HepG2 (cell line): ENCODE data around the gene TP53I3. TPM values are rescaled to one million over a fixed set of nuclear protein-coding genes. Genes with fewer than 3 reads are reported as not detected.

Experiments
- ATRX ChIP-seq: sonication (generic); formaldehyde crosslinking; IDR thresholded peaks from 2 replicates; pipeline ENCODE4 v1.4.0; 2020; ENCODE audit warnings: missing genetic modification reagents, borderline replicate concordance
- CSRNP1 ChIP-seq: sonication (generic); formaldehyde crosslinking; IDR thresholded peaks from 2 replicates; pipeline ENCODE4 v1.8.1; 2023; ENCODE audit warnings: mild to moderate bottlenecking, missing genetic modification reagents
- HNRNPLL ChIP-seq: fragments of 200-400 bp; formaldehyde crosslinking; IDR thresholded peaks from 2 replicates; pipeline ENCODE4 v1.6.1; 2017; ENCODE audit warnings: mild to moderate bottlenecking, low read depth, low read length; ENCODE audit not compliant: poor library complexity, severe bottlenecking
- ZNF142 ChIP-seq: sonication (generic); formaldehyde crosslinking; IDR thresholded peaks from 2 replicates; pipeline ENCODE4 v1.4.0; 2020; ENCODE audit warnings: missing genetic modification reagents
- ZNF256 ChIP-seq: sonication (generic); formaldehyde crosslinking; conservative IDR thresholded peaks from 2 replicates; pipeline ENCODE4 v1.4.0; 2020; ENCODE audit warnings: missing genetic modification reagents
- polyA plus RNA-seq, 8 experiments: library from polyadenylated mRNA; depleted of rRNA in 3 of 8; stranded (reverse) in 7 of 8; unstranded in 1 of 8; fragments of >200 nt; fragmentation: Illumina TruSeq in 4 of 8; extraction: Trizol in 4 of 8; gene quantifications; 2 replicates each; pipeline versions ENCODE4 v1.2.1 to v1.2.3, GENCODE V29; 2011 to 2016; ENCODE audit warnings: low read depth in 4 of 8, missing spikeins in 1 of 8, mixed read lengths in 1 of 8; ENCODE audit not compliant: insufficient read depth in 1 of 8
- total RNA-seq, 5 experiments: library from RNA; depleted of rRNA; stranded (reverse); fragments of >200 nt; fragmentation: Illumina TruSeq; extraction: Trizol; gene quantifications; 2 replicates each; pipeline ENCODE4 v1.2.3, GENCODE V29; 2016; ENCODE audit warnings: low read depth in 1 of 5
- TF ChIP-seq, protein P1 (sequence below): sonication (generic); formaldehyde crosslinking; IDR thresholded peaks from 2 replicates; pipeline ENCODE4 v1.4.0; 2020; ENCODE audit warnings: missing genetic modification reagents, borderline replicate concordance
- TF ChIP-seq, protein P2 (sequence below): sonication (generic); formaldehyde crosslinking; conservative IDR thresholded peaks from 2 replicates; pipeline ENCODE4 v1.8.0; 2022; ENCODE audit warnings: missing genetic modification reagents
- TF ChIP-seq, protein P3 (sequence below): sonication (generic); formaldehyde crosslinking; IDR thresholded peaks from 2 replicates; pipeline ENCODE4 v1.5.0; 2020; ENCODE audit warnings: missing genetic modification reagents
- TF ChIP-seq, protein P4 (sequence below): conservative IDR thresholded peaks from 2 replicates; pipeline ENCODE4 v1.6.1; 2018; ENCODE audit warnings: missing genetic modification reagents

The TP53I3 gene
- total and polyA plus RNA-seq, 2 of the 13 experiments (the other 11 are each of a cell fraction or from before 2014, with no cell fraction given), result 25.0 to 44.1 TPM

- TF ChIP-seq ZNF142 (CRISPR knock-in tag) (peak; percentile 80; the same call in 1 of the 2 replicates), ATRX (no peak), HNRNPLL (peak; percentile 51), ZNF256 (CRISPR knock-in tag) (no peak), CSRNP1 (0 out of 2 replicates have a peak, but pooled peaks have one; percentile 55)
- TF ChIP-seq, protein P1, sequence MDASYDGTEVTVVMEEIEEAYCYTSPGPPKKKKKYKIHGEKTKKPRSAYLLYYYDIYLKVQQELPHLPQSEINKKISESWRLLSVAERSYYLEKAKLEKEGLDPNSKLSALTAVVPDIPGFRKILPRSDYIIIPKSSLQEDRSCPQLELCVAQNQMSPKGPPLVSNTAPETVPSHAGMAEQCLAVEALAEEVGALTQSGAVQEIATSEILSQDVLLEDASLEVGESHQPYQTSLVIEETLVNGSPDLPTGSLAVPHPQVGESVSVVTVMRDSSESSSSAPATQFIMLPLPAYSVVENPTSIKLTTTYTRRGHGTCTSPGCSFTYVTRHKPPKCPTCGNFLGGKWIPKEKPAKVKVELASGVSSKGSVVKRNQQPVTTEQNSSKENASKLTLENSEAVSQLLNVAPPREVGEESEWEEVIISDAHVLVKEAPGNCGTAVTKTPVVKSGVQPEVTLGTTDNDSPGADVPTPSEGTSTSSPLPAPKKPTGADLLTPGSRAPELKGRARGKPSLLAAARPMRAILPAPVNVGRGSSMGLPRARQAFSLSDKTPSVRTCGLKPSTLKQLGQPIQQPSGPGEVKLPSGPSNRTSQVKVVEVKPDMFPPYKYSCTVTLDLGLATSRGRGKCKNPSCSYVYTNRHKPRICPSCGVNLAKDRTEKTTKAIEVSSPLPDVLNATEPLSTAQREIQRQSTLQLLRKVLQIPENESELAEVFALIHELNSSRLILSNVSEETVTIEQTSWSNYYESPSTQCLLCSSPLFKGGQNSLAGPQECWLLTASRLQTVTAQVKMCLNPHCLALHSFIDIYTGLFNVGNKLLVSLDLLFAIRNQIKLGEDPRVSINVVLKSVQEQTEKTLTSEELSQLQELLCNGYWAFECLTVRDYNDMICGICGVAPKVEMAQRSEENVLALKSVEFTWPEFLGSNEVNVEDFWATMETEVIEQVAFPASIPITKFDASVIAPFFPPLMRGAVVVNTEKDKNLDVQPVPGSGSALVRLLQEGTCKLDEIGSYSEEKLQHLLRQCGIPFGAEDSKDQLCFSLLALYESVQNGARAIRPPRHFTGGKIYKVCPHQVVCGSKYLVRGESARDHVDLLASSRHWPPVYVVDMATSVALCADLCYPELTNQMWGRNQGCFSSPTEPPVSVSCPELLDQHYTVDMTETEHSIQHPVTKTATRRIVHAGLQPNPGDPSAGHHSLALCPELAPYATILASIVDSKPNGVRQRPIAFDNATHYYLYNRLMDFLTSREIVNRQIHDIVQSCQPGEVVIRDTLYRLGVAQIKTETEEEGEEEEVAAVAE (CRISPR knock-in tag), result peak; percentile 33; the same call in 1 of the 2 replicates
- TF ChIP-seq, protein P2, sequence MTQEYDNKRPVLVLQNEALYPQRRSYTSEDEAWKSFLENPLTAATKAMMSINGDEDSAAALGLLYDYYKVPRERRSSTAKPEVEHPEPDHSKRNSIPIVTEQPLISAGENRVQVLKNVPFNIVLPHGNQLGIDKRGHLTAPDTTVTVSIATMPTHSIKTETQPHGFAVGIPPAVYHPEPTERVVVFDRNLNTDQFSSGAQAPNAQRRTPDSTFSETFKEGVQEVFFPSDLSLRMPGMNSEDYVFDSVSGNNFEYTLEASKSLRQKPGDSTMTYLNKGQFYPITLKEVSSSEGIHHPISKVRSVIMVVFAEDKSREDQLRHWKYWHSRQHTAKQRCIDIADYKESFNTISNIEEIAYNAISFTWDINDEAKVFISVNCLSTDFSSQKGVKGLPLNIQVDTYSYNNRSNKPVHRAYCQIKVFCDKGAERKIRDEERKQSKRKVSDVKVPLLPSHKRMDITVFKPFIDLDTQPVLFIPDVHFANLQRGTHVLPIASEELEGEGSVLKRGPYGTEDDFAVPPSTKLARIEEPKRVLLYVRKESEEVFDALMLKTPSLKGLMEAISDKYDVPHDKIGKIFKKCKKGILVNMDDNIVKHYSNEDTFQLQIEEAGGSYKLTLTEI (CRISPR knock-in tag), result no peak
- TF ChIP-seq, protein P3, sequence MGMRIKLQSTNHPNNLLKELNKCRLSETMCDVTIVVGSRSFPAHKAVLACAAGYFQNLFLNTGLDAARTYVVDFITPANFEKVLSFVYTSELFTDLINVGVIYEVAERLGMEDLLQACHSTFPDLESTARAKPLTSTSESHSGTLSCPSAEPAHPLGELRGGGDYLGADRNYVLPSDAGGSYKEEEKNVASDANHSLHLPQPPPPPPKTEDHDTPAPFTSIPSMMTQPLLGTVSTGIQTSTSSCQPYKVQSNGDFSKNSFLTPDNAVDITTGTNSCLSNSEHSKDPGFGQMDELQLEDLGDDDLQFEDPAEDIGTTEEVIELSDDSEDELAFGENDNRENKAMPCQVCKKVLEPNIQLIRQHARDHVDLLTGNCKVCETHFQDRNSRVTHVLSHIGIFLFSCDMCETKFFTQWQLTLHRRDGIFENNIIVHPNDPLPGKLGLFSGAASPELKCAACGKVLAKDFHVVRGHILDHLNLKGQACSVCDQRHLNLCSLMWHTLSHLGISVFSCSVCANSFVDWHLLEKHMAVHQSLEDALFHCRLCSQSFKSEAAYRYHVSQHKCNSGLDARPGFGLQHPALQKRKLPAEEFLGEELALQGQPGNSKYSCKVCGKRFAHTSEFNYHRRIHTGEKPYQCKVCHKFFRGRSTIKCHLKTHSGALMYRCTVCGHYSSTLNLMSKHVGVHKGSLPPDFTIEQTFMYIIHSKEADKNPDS, result no peak
- TF ChIP-seq, protein P4, sequence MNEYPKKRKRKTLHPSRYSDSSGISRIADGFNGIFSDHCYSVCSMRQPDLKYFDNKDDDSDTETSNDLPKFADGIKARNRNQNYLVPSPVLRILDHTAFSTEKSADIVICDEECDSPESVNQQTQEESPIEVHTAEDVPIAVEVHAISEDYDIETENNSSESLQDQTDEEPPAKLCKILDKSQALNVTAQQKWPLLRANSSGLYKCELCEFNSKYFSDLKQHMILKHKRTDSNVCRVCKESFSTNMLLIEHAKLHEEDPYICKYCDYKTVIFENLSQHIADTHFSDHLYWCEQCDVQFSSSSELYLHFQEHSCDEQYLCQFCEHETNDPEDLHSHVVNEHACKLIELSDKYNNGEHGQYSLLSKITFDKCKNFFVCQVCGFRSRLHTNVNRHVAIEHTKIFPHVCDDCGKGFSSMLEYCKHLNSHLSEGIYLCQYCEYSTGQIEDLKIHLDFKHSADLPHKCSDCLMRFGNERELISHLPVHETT, result no peak
Observed at GRCh38 chr2:24046930-24047702, 37.5 kb downstream of the TP53I3 start, which contains the start of gene WDCP (continued).
